ENCODE data around the gene COX6B2.

- TF ChIP-seq POLR2A (IDR thresholded peaks at IDR 0.05; ENCODE audit: low read depth, low read length) (no peak), CTCF (IDR thresholded peaks at IDR 0.05; ENCODE audit: extremely low read depth in 1 of 2, insufficient read depth in 1 of 2, low read depth in 1 of 2, low read length in 2 of 2) (no peak), POLR2AphosphoS5 (IDR thresholded peaks at IDR 0.05; ENCODE audit: insufficient read depth, low read depth, low read length) (no peak)
Measured at GRCh38 chr19:55314396-55314795, 40.1 kb downstream of the COX6B2 start.
